T-helper 1 cell treated with Interleukin-12 subunit alpha and Interleukin-12 subunit beta and Interleukin-4 antibody, amounts not matched to agents 30 ng/mL and 1 ng/mL, for 36 hours (primary cell): ENCODE data around the gene PRR15. TPM values are rescaled to one million over a fixed set of nuclear protein-coding genes. Genes with fewer than 3 reads are reported as not detected.

Experiments
- intact Hi-C: fragments of 100-400 bp; cut with micrococcal nuclease; formaldehyde crosslinking; loops from one replicate; pipeline ENCODE4 v1.15.1; 2024
- total RNA-seq: library from RNA; stranded (reverse); gene quantifications from 2 replicates; pipeline ENCODE4 v1.2.3, GENCODE V29; 2022

Gene PRR15
- total RNA-seq, 1 donor from 2014 or later = not detected

- intact Hi-C loops = no loop called here
These were observed 45.8 kb downstream of the PRR15 start for GRCh38 chr7:29609162-29610037.

- intact Hi-C loops = no loop called here
These were observed 46.5 kb downstream of the PRR15 start for GRCh38 chr7:29610086-29610485.

GRCh38 chr7:29611941-29612544 is 48.4 kb downstream of the PRR15 start:
- intact Hi-C loops = no loop called here

GRCh38 chr7:29612596-29612995 is 49.0 kb downstream of the PRR15 start:
- intact Hi-C loops = no loop called here

DNA sequence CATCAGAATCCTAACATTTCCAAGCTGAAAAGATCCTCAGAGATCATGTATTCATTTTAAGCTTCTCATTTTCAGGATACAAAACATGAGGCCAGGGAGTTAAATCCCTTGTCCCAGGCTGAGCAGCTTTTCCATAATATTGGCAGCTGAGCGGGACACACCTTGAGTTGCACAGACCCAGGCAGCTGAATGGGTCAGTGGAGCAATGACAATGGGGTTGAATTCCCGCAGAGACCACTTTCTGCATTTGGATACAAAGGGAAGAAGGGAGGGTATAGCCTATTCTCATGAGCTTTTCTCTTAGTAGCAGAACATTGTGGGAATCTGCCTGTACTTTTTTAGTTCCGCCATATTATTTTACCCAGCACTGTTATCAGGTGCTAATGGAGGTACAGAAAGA is 49.5 kb downstream of the PRR15 start:
- intact Hi-C loops = no loop called here

- intact Hi-C loops = no loop called here
These were observed 50.6 kb downstream of the PRR15 start for GRCh38 chr7:29614229-29614628.

Other genes with a start within 250 kb of the PRR15 start
- gene WIPF3, start 242.7 kb downstream of the PRR15 start, total RNA-seq = not detected in 2 replicates